Measurements from ENCODE around the gene SRSF9.
"Not testable (repeated sequence)": the region's sequence is repeated elsewhere in the genome, so short reads cannot be mapped to it uniquely, and the experiment has no call there.

SRSF9 gene

GRCh38 chr12:120469450-120470149 is at the start of gene SRSF9:
SRSF9 (minus strand) TSS chr12:120469748; CDS start chr12:120469609, 139 bp downstream.
- DNase-seq = peak; percentile 96

DNA sequence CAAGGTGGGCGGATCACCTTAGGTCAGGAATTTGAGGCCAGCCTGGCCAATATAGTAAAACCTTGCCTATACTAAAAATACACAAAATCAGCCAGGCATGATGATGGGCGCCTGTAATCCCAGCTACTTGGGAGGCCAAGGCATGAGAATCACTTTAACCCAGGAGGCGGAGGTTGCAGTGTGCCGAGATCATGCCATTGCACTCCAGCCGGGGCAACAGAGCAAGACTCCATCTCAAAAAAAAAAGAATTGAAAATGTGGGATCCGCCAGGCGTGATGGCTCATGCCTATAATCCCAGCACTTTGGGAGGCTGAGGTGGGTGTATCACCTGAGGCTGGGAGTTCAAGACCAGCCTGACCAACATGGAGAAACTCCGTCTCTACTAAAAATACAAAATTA is 49.8 kb upstream of the SRSF9 start:
- DNase-seq = not testable (repeated sequence)

DNA sequence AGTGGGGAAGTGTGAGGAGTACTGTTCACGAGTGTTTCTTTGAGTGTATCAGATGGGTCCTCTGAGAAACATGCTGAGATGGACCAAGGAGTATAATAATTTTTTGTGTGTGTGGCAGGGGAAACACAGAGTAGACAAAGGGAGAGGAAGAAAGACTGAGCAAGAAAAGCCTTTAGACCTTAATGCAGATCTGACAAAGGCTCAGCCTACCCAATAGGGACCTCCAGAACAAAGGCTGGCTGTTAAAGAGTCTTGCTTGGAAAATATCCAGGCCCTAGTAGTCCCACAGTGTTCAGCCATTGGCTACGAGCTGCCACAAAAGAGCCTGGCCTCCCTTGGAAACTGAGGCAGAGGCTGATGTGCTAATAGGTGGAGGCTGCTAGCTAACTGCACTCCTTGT is 45.9 kb upstream of the SRSF9 start:
- DNase-seq = no peak

GRCh38 chr12:120514002-120514401 is 44.5 kb upstream of the SRSF9 start:
- no peak for DNase-seq

- no peak for DNase-seq
These were observed 39.0 kb upstream of the SRSF9 start for GRCh38 chr12:120508537-120508936.

- DNase-seq = no peak
These were observed 35.0 kb upstream of the SRSF9 start for GRCh38 chr12:120504587-120504986.

DNA sequence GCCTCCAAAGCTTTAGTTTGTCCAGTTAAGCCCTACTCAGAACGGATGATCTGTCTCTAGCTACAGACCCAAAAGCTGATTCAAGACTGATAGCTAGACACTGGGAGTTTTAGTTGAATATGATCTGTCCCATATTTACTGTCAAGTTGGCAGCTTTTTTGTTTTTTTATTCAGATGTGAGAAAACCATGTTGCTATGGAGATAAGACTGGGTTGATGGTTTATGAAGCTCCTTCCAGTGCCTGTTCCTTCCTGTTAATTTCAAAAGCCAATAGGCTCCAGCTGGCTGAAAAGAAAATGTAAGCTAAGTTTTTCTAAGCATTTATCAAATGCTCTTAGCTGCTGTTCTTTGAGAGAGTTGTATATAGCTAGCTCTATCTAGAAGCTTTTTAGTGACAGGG is 31.0 kb upstream of the SRSF9 start:
- DNase-seq = no peak

DNA sequence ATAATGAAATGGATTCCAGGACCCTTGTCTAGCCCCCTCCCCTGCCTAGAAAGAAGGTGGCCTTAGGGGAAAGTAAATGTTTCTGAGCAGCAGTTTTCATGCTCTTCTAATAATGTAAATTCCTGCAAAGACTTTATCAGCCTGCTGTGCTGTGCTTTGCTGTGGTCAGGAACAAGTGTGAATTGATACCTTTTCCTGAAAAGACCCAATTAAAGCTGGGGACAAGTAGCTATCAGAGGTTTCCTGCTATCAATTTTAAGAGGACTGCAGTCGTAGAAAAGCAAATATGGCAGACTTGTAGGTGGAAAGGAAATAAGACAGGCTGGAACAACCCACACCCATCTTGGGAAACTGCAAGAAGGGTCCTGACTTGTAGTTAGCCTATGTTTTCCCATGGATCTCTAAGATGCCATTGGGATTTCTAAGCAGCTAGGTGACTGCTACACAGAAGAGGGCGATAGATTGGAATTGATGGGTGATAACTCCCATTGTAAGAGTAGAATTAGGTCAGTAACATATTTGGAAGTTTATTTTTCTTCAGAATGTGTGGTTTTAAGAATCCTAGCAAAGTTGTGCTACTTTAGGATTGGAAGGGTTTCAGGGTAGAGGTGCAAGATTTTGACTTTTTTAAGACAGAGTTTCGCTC is 29.4 kb upstream of the SRSF9 start:
- DNase-seq = no peak

GRCh38 chr12:120497524-120498150 is 28.1 kb upstream of the SRSF9 start:
- no peak for DNase-seq

GRCh38 chr12:120496413-120497340 is 27.1 kb upstream of the SRSF9 start:
- peak; percentile 79 for DNase-seq

DNA sequence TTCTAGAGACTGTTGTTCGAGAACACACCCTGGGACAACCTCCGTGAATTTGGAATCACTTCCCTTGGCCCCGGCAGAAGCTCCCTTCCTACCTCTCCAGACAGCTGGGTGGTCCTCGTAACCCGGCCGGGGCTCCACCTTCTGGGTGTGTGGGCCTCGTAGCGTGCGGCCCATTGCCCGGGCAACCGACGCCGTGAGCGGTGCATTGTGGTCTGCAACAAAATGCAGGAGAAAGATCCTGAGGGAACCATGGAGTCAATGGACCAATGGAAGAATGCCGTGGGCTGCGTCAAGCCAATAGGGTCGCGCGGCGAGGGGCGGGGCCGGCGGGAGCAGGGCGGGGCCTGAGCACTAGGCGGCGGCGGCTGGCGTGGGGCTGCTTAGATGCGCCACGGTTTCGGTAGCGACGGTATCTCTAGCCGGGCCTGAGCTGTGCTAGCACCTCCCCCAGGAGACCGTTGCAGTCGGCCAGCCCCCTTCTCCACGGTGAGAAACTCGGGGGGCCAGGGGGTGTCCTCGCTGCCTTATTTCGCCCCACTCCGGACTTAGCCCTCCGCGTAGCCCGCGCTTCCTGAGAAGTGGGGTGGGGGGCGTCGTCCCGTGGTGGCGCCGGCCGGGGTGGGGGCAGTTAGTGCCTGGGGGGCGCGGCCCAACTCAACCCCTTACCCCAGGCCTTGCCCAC is 26.3 kb upstream of the SRSF9 start, which contains the start of gene DYNLL1:
TSS of gene DYNLL1 (plus strand) at position 383 of the 682 bp plus-strand sequence. CDS start 309 bp downstream, outside the sequence.
- DNase-seq = peak; percentile 98

GRCh38 chr12:120495186-120495730 is 25.7 kb upstream of the SRSF9 start:
- no peak for DNase-seq

DNA sequence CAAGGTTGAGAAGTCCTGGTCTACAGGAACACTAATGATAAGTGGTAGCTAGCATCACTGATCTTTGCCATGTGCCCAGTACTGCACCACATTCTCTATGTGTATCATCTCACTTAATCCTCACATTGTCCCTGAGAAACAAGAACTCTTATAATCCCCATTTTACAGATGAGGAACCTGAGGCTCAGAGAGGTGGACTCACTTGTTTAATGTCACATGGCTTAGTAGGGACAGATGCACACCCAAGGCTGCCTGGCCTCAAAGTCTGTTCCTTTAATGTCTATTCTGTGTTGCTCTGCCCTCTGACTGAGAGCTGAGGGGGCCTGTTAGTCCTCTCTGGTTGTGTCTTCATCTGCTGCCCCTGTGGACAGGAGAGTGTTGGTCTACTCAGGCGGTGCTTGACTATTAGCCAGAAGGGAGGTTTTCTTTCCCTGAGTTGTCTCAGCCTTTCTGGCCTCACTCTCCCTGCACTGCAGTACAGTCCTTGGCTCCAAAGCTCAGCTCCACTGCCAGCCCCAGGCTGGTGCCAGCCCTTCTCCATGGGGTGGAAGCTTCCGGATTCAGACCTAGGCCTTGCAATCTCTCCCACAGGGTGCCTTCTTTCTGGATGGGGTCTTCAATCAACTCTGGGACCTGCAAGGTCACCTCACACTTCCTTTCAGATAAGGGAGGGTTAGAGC is 21.4 kb upstream of the SRSF9 start:
- DNase-seq = no peak

DNA sequence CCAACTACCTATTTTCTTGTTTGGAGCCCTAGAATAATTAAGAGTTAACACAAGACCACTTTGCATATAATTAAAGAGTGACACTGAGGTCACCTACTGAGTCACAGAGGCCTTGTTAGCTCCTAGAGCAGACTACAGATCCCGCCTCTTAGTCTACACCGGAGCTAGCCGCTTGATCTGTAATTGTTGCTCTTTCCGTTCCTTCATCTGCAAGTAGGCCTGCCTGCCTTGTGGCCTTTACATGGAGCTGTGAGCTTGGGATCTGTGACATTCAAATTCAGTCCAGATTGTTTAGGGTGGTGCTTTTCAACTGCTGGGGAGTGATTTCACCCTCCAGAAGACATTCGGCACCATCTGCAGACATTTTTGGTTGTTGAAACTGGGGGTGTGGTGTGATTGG is 20.8 kb upstream of the SRSF9 start:
- no peak for DNase-seq

GRCh38 chr12:120489018-120489417 is 19.5 kb upstream of the SRSF9 start:
- peak; percentile 23 for DNase-seq

- DNase-seq = no peak
These were observed 18.6 kb upstream of the SRSF9 start for GRCh38 chr12:120488057-120488640.

DNA sequence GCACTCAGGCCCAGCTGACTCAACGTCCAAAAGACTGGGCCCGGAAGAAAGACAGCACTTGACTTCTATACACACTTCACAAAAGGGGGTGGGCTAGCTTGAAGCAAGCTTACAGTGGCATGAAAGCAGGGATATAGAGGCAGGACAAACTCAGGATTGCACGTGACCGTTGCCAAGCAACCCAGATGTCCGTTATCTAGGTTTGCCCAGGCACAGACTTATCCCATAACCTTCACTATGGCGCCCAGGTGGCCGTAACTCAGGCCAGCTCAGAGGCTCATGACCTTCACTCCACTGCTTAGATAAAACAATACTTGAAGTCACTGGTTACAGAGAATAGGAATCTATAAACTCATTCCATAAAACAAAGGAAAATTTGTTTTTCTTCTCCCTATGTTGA is 18.0 kb upstream of the SRSF9 start:
- DNase-seq = not testable (repeated sequence)

DNA sequence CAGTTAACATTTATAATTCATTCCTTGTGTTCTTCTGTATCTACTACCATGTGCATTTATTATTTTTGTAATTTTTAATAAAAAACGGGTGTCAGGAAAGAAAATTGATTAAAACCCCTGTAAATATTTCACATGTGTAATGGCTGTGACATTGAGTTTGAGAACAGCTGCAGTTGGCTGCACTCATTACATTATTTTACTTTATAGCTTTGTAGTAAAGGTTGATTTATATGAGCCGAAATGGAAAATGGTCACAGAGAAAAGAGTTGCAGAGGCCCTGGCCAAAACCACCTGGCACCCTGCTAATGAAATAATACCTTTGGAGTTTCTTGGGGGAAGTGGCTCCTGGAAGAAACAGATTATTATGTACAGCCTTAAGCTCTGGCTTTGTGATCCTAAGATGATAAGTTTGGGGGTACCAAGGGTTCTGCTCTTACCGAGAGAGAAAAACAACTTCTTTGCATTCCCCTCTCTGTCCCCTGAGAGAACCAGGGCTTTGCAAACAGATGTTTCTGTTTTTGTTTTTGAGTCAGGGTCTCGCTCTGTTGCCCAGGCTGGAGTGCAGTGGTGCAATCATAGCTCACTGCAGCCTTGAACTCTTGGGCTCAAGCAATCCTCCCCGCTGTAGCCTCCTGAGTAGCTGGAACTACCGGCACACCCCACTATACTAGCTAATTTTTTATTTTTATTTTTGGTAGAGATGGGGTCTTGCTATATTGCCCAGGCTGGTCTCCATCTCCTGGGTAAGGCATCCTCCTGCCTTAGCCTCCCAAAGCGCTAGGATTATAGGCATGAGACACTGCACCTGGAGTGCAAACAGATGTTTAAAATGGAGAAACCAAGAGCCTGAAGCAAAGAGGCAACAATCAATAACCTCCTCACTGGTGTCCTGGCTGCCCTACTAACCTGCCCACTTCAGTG is 16.7 kb upstream of the SRSF9 start:
- no peak for DNase-seq

DNA sequence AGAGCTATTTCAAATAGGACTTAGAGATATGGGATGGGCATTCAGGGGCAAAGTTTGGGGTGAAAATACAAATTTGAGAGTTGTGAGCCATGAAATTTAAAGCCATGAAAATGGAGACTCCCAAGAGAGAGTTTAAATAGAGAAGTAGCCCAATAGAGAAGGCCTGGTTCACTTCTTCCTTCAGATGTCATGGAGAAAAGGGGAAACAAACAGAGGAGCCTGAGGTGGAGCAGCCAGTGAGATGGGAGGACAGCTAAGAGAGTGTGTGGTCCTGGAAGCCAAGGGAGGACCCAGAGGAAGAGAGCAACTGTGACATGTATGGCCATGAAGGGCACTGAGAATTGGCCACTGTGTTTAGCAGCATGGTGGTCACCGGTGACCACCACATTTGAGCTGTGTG is 14.1 kb upstream of the SRSF9 start:
- no peak for DNase-seq

Data from right hindlimb (tissue), 1 donor.